Measurements from ENCODE around the gene CNN2. TPM values are rescaled to one million over a fixed set of nuclear protein-coding genes. Genes with fewer than 3 reads are reported as not detected.

The CNN2 gene
- total and polyA plus RNA-seq, 2 of the 13 experiments (the other 11 are each of a cell fraction or from before 2014, with no cell fraction given) = 63.6 to 70.0 TPM

GRCh38 chr19:1049800-1050199 lies 23.4 kb downstream of the CNN2 start:
- no peak overlapping the region for H3K4me3 ChIP-seq (replicated peaks in 1 of 3; ENCODE audit: insufficient read depth in 1 of 3, low read depth in 2 of 3, low read length in 3 of 3)
- DNase-seq (ENCODE audit: low spot score) = no peak
- no peak overlapping the region for H3K27ac ChIP-seq (ENCODE audit: extremely low read length, insufficient read depth, low read length)
- H2AFZ ChIP-seq (ENCODE audit: low read length) = no peak overlapping the region
- H3K27me3 ChIP-seq (ENCODE audit: control insufficient read depth in 1 of 2, insufficient read depth in 2 of 2, low read length in 2 of 2) = no peaks in the 10 kb centered on the region
- H3K36me3 ChIP-seq (replicated peaks in 1 of 2; ENCODE audit: control insufficient read depth in 1 of 2, insufficient read depth in 2 of 2, low read length in 2 of 2) = peaks cover 4 to 13% of the 10 kb centered on the region in 2 experiments; a peak in 3 of 5 replicates
- H3K4me1 ChIP-seq (ENCODE audit: insufficient read depth, low read length) = peaks cover 43% of the 10 kb centered on the region
- intact Hi-C loops (cut with micrococcal nuclease; ENCODE audit: unreplicated experiment) (loop anchor here (10.0 kb wide), 1 partner anchor 55 kb away; the partner anchor contains the start of gene GPX4), in situ Hi-C loops (cut with HindIII; ENCODE audit: extremely low pct_ligation_motif_present, low pct_unique_long_range_greater_than_20kb) (no loop called here)
- no peaks in the 10 kb centered on the region for H4K20me1 ChIP-seq (ENCODE audit: insufficient read depth, low read length)
- no peaks in the 10 kb centered on the region for H3K9me3 ChIP-seq (ENCODE audit: low read length)
- CTCF ChIA-PET (ENCODE audit: low intra/inter-chr PET ratio, low total read pairs) = no interaction called here
- no peak overlapping the region for H3K4me2 ChIP-seq (ENCODE audit: low read depth, low read length)
- FAIRE-seq = no peak
- H3K79me2 ChIP-seq (ENCODE audit: insufficient read depth, low read length) = no peaks in the 10 kb centered on the region
- no peak overlapping the region for H3K9ac ChIP-seq (ENCODE audit: insufficient read depth, low read depth, low read length)
- WGBS (ENCODE audit: low lambda C conversion rate) = 87% methylated on average over 11 of the region's 11 CpGs
- ATAC-seq = no peak
- TF ChIP-seq ZBTB43 (CRISPR knock-in tag; conservative IDR thresholded peaks at IDR 0.05) (no peak), ZBTB33 (CRISPR knock-in tag; IDR thresholded peaks at IDR 0.05) (0 out of 2 replicates have a peak, but pooled peaks have one; percentile 41), CENPBD1 (CRISPR knock-in tag; IDR thresholded peaks at IDR 0.05; ENCODE audit: borderline replicate concordance, low read depth) (no peak), CCDC6 (CRISPR knock-in tag; IDR thresholded peaks at IDR 0.05) (no peak), SNAPC4 (CRISPR knock-in tag; IDR thresholded peaks at IDR 0.05) (no peak), DMAP1 (CRISPR knock-in tag; IDR thresholded peaks at IDR 0.05) (no peak), HNRNPK (IDR thresholded peaks at IDR 0.05; ENCODE audit: low read depth, low read length, poor library complexity, severe bottlenecking) (peak; percentile 0)
- BruUV-seq (replicated peaks) = no TSS peak
- POLR2A ChIA-PET = no interaction called here

Measured in HepG2 (cell line).